GM12873 (cell line): Measurements from ENCODE around the gene OR2T3.
"Not testable (repeated sequence)": the region's sequence is repeated elsewhere in the genome, so short reads cannot be mapped to it uniquely, and the experiment has no call there.

ENCODE experiments used
- TF ChIP-seq, protein P1 (sequence below): IDR thresholded peaks from 2 replicates; pipeline ENCODE4 v1.5.1; 2012; ENCODE audit warnings: low read depth, mild to moderate bottlenecking, moderate library complexity, low read length, control low read depth; ENCODE audit not compliant: insufficient read depth; ENCODE audit errors: missing control alignments

Gene OR2T3, protein sequence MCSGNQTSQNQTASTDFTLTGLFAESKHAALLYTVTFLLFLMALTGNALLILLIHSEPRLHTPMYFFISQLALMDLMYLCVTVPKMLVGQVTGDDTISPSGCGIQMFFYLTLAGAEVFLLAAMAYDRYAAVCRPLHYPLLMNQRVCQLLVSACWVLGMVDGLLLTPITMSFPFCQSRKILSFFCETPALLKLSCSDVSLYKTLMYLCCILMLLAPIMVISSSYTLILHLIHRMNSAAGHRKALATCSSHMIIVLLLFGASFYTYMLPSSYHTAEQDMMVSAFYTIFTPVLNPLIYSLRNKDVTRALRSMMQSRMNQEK

DNA sequence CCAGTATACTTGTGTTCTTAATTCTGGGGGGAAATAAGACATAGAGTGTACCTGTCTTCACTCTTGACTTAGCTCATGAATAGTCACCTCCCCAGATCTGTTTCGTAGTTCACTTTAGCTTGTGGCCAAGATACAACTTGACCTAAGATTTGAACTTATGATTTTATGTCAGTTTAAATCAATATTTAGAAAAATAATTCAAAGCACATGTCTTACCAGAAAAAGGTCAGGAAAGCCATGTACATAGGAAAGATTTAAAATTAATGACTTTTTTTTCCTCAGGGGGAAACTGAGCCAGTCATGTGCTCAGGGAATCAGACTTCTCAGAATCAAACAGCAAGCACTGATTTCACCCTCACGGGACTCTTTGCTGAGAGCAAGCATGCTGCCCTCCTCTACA, at the start of gene OR2T3:
OR2T3 (plus strand) TSS at position 301 of the 400 bp plus-strand sequence; CDS start at position 301, 0 bp downstream.
- TF ChIP-seq, protein P1, sequence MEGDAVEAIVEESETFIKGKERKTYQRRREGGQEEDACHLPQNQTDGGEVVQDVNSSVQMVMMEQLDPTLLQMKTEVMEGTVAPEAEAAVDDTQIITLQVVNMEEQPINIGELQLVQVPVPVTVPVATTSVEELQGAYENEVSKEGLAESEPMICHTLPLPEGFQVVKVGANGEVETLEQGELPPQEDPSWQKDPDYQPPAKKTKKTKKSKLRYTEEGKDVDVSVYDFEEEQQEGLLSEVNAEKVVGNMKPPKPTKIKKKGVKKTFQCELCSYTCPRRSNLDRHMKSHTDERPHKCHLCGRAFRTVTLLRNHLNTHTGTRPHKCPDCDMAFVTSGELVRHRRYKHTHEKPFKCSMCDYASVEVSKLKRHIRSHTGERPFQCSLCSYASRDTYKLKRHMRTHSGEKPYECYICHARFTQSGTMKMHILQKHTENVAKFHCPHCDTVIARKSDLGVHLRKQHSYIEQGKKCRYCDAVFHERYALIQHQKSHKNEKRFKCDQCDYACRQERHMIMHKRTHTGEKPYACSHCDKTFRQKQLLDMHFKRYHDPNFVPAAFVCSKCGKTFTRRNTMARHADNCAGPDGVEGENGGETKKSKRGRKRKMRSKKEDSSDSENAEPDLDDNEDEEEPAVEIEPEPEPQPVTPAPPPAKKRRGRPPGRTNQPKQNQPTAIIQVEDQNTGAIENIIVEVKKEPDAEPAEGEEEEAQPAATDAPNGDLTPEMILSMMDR, result not testable (repeated sequence)

DNA sequence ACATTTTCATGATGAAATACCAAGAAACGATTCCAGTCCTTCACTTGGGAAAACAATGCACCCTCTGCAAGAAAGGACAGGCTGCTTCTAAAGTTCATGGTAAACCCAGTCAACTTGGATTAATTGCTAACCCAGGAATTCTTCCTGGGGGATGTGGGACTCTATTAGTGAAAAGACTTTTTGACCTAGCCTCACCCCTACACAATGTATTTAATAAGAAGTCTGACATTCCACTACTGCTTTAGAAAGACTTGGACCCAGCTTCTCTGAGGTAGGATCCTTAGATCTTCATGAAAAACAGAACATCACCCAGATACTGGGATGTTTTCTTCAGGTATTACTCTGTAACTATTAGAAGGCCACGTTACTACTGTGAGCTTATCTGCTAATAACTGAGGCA, 27.8 kb upstream of the OR2T3 start, which contains the start of gene OR2T2:
OR2T2 (plus strand) TSS at position 239 of the 400 bp plus-strand sequence. CDS start 7,161 bp downstream, outside the sequence.
- TF ChIP-seq, protein P1, result not testable (repeated sequence)

DNA sequence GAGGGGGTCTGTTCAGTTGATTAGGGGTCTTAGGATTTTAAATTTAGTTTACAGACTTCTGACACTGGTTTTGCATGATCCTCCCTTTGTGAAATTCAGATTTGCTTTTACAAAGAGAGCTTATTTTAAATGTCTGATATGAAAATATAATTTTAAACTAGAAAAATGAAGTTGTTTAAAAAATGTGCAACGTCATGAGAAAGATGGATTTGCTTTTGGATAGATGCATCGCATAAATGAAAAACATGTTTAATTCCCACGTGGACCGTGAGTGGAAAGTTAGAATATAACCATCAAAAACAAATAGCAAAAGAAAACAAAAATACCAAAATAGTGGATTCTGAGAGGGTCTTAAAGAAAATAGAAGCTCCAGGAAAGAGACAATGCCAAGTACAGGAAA, 2.0 kb upstream of the OR2T3 start:
- TF ChIP-seq, protein P1, result no peak

DNA sequence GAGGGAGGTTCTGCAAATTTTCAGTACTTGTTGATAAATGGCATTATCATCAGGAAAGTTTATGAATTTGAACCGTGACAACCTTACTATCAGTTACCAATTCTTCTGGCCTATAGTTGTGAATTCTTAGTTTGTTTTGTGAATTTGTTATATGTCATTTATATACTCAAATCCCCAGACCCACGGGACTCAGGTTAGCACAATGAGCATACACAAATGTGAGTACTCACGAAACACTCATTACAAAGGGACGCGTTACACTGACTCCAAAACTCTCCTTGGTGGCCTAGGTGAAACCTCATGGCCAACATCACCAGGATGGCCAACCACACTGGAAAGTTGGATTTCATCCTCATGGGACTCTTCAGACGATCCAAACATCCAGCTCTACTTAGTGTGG, 15.1 kb downstream of the OR2T3 start, which contains the start of gene OR2T5:
OR2T5 (plus strand) TSS at position 301 of the 400 bp plus-strand sequence; CDS start at position 301, 0 bp downstream.
- TF ChIP-seq, protein P1, result not testable (repeated sequence)

DNA sequence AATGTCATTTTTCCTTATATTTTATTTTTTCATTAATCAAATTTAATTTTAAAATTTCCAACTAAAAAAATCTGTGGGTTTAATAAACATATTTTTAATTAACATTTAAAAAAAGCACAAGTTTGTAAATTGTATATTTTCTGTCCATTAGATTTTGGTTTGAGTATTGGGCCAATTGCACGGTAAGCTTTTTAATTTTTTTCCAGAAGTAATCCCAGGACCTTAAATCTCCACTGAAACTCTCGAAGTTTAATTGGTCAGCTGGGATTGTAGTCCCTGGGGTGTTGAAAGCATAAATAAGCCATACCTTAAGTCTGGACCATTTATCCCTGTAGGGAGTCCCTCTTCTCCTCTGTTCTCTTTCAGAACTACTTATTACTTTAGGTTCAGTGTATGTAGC, 34.6 kb downstream of the OR2T3 start, which contains the start of gene OR2G6:
OR2G6 (plus strand) TSS at position 301 of the 400 bp plus-strand sequence. CDS start 13,574 bp downstream, outside the sequence.
- TF ChIP-seq, protein P1, result not testable (repeated sequence)

DNA sequence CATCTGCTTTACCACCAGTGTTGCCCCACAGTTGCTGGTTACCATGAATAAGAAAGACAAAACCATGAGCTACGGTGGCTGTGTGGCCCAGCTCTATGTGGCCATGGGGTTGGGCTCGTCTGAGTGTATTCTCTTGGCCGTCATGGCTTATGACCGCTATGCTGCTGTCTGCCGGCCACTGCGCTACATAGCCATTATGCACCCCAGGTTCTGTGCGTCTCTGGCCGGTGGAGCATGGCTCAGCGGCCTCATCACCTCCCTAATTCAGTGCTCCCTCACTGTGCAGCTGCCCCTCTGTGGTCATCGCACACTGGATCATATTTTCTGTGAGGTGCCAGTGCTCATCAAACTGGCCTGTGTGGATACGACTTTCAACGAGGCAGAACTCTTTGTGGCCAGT, 48.7 kb downstream of the OR2T3 start:
- TF ChIP-seq, protein P1, result no peak
